ENCODE results near the gene CFAP119.
A peak's percentile ranks its signal among the peaks of the same experiment; 100 is the strongest.

The CFAP119 gene

GRCh38 chr16:30787613-30788378, 25.9 kb upstream of the CFAP119 start:
- peaks cover 11% of the 10 kb centered on the region for H3K36me3 ChIP-seq (ENCODE audit: control insufficient read depth, insufficient read depth, low read length)
- H3K9me3 ChIP-seq (ENCODE audit: control insufficient read depth, insufficient read depth, low read length) = no peaks in the 10 kb centered on the region
- no peaks in the 10 kb centered on the region for H3K27me3 ChIP-seq (ENCODE audit: control insufficient read depth, insufficient read depth, low read length)
- H3K4me3 ChIP-seq (ENCODE audit: low read depth, low read length) = peak overlapping the region; percentile 76
- H3K4me1 ChIP-seq (ENCODE audit: control insufficient read depth, insufficient read depth, low read length) = peaks cover 3% of the 10 kb centered on the region
- H3K9ac ChIP-seq (ENCODE audit: low read depth, low read length) = peak overlapping the region; percentile 94

GRCh38 chr16:30786936-30787612, 25.2 kb upstream of the CFAP119 start, which contains the start of gene ZNF629:
TSS of gene ZNF629 (minus strand) at chr16:30787205. CDS start at chr16:30784482, 2,723 bp downstream.
- Histone ChIP-seq H3K36me3 (ENCODE audit: control insufficient read depth, insufficient read depth, low read length) (peaks cover 18% of the 10 kb centered on the region), H3K27me3 (ENCODE audit: control insufficient read depth, insufficient read depth, low read length) (no peaks in the 10 kb centered on the region), H3K9ac (ENCODE audit: low read depth, low read length) (peak within 1 kb of the TSS; percentile 94), H3K4me1 (ENCODE audit: control insufficient read depth, insufficient read depth, low read length) (peaks cover 3% of the 10 kb centered on the region), H3K4me3 (ENCODE audit: low read depth, low read length) (peak within 1 kb of the TSS; percentile 85), H3K9me3 (ENCODE audit: control insufficient read depth, insufficient read depth, low read length) (no peaks in the 10 kb centered on the region)

GRCh38 chr16:30786115-30786935, 24.5 kb upstream of the CFAP119 start:
- Histone ChIP-seq H3K36me3 (ENCODE audit: control insufficient read depth, insufficient read depth, low read length) (peaks cover 22% of the 10 kb centered on the region), H3K4me3 (ENCODE audit: low read depth, low read length) (peak overlapping the region; percentile 85), H3K27me3 (ENCODE audit: control insufficient read depth, insufficient read depth, low read length) (no peaks in the 10 kb centered on the region), H3K9me3 (ENCODE audit: control insufficient read depth, insufficient read depth, low read length) (no peaks in the 10 kb centered on the region), H3K4me1 (ENCODE audit: control insufficient read depth, insufficient read depth, low read length) (peaks cover 3% of the 10 kb centered on the region), H3K9ac (ENCODE audit: low read depth, low read length) (peak overlapping the region; percentile 73)

- Histone ChIP-seq H3K9ac (ENCODE audit: low read depth, low read length) (peak overlapping the region; percentile 73), H3K4me3 (ENCODE audit: low read depth, low read length) (peak overlapping the region; percentile 85), H3K27me3 (ENCODE audit: control insufficient read depth, insufficient read depth, low read length) (no peaks in the 10 kb centered on the region), H3K4me1 (ENCODE audit: control insufficient read depth, insufficient read depth, low read length) (peaks cover 3% of the 10 kb centered on the region), H3K36me3 (ENCODE audit: control insufficient read depth, insufficient read depth, low read length) (peaks cover 22% of the 10 kb centered on the region), H3K9me3 (ENCODE audit: control insufficient read depth, insufficient read depth, low read length) (no peaks in the 10 kb centered on the region)
These were observed 23.6 kb upstream of the CFAP119 start for GRCh38 chr16:30785126-30786106.

- H3K4me1 ChIP-seq (ENCODE audit: control insufficient read depth, insufficient read depth, low read length) = peaks cover 3% of the 10 kb centered on the region
- no peak overlapping the region for H3K4me3 ChIP-seq (ENCODE audit: low read depth, low read length)
- no peaks in the 10 kb centered on the region for H3K9me3 ChIP-seq (ENCODE audit: control insufficient read depth, insufficient read depth, low read length)
- peaks cover 25% of the 10 kb centered on the region for H3K36me3 ChIP-seq (ENCODE audit: control insufficient read depth, insufficient read depth, low read length)
- no peaks in the 10 kb centered on the region for H3K27me3 ChIP-seq (ENCODE audit: control insufficient read depth, insufficient read depth, low read length)
- no peak overlapping the region for H3K9ac ChIP-seq (ENCODE audit: low read depth, low read length)
These were observed 22.4 kb upstream of the CFAP119 start for GRCh38 chr16:30784215-30784614.

- Histone ChIP-seq H3K27me3 (ENCODE audit: control insufficient read depth, insufficient read depth, low read length) (no peaks in the 10 kb centered on the region), H3K4me3 (ENCODE audit: low read depth, low read length) (no peak overlapping the region), H3K9me3 (ENCODE audit: control insufficient read depth, insufficient read depth, low read length) (no peaks in the 10 kb centered on the region), H3K9ac (ENCODE audit: low read depth, low read length) (no peak overlapping the region), H3K4me1 (ENCODE audit: control insufficient read depth, insufficient read depth, low read length) (peaks cover 11% of the 10 kb centered on the region), H3K36me3 (ENCODE audit: control insufficient read depth, insufficient read depth, low read length) (peaks cover 25% of the 10 kb centered on the region)
These were observed 21.6 kb upstream of the CFAP119 start for GRCh38 chr16:30783280-30784109.

GRCh38 chr16:30782486-30783279, 20.8 kb upstream of the CFAP119 start:
- H3K36me3 ChIP-seq (ENCODE audit: control insufficient read depth, insufficient read depth, low read length) = peaks cover 26% of the 10 kb centered on the region
- no peaks in the 10 kb centered on the region for H3K27me3 ChIP-seq (ENCODE audit: control insufficient read depth, insufficient read depth, low read length)
- H3K4me1 ChIP-seq (ENCODE audit: control insufficient read depth, insufficient read depth, low read length) = peaks cover 11% of the 10 kb centered on the region

GRCh38 chr16:30780549-30780948, 18.7 kb upstream of the CFAP119 start:
- Histone ChIP-seq H3K36me3 (ENCODE audit: control insufficient read depth, insufficient read depth, low read length) (peaks cover 26% of the 10 kb centered on the region), H3K27me3 (ENCODE audit: control insufficient read depth, insufficient read depth, low read length) (no peaks in the 10 kb centered on the region), H3K9ac (ENCODE audit: low read depth, low read length) (no peak overlapping the region), H3K4me3 (ENCODE audit: low read depth, low read length) (no peak overlapping the region), H3K4me1 (ENCODE audit: control insufficient read depth, insufficient read depth, low read length) (peaks cover 10% of the 10 kb centered on the region), H3K9me3 (ENCODE audit: control insufficient read depth, insufficient read depth, low read length) (no peaks in the 10 kb centered on the region)

More at GRCh38 chr16:30782486-30783279, 20.8 kb upstream of the CFAP119 start:
- Histone ChIP-seq H3K4me3 (ENCODE audit: low read depth, low read length) (no peak overlapping the region), H3K9ac (ENCODE audit: low read depth, low read length) (no peak overlapping the region), H3K9me3 (ENCODE audit: control insufficient read depth, insufficient read depth, low read length) (no peaks in the 10 kb centered on the region)

- Histone ChIP-seq H3K36me3 (ENCODE audit: control insufficient read depth, insufficient read depth, low read length) (peaks cover 26% of the 10 kb centered on the region), H3K27me3 (ENCODE audit: control insufficient read depth, insufficient read depth, low read length) (no peaks in the 10 kb centered on the region), H3K9me3 (ENCODE audit: control insufficient read depth, insufficient read depth, low read length) (no peaks in the 10 kb centered on the region), H3K4me3 (ENCODE audit: low read depth, low read length) (no peak overlapping the region), H3K9ac (ENCODE audit: low read depth, low read length) (no peak overlapping the region), H3K4me1 (ENCODE audit: control insufficient read depth, insufficient read depth, low read length) (peaks cover 10% of the 10 kb centered on the region)
These were observed 18.2 kb upstream of the CFAP119 start for GRCh38 chr16:30780021-30780420.

- H3K9ac ChIP-seq (ENCODE audit: low read depth, low read length) = no peak overlapping the region
- no peaks in the 10 kb centered on the region for H3K27me3 ChIP-seq (ENCODE audit: control insufficient read depth, insufficient read depth, low read length)
- H3K4me1 ChIP-seq (ENCODE audit: control insufficient read depth, insufficient read depth, low read length) = peaks cover 10% of the 10 kb centered on the region
- H3K9me3 ChIP-seq (ENCODE audit: control insufficient read depth, insufficient read depth, low read length) = no peaks in the 10 kb centered on the region
- peaks cover 26% of the 10 kb centered on the region for H3K36me3 ChIP-seq (ENCODE audit: control insufficient read depth, insufficient read depth, low read length)
- H3K4me3 ChIP-seq (ENCODE audit: low read depth, low read length) = no peak overlapping the region
These were observed 17.7 kb upstream of the CFAP119 start for GRCh38 chr16:30779596-30779995.
